GM18951 (cell line): Measurements from ENCODE around the gene PTPRN2.
"Not testable (repeated sequence)": the region's sequence is repeated elsewhere in the genome, so short reads cannot be mapped to it uniquely, and the experiment has no call there.

Source experiments
- POLR2A ChIP-seq: IDR thresholded peaks from 4 replicates; pipeline ENCODE4 v1.6.1; 2011; ENCODE audit warnings: mild to moderate bottlenecking; ENCODE audit not compliant: insufficient read length, insufficient read depth; ENCODE audit errors: extremely low read depth
- in situ Hi-C: fragments of 300-500 bp; cut with MboI; formaldehyde crosslinking; loops from one replicate; pipeline ENCODE4 v1.12.0; 2022; ENCODE audit warnings: low sequenced_read_pairs, mixed read lengths, inconsistent platforms; ENCODE audit not compliant: unreplicated experiment

Gene PTPRN2

DNA sequence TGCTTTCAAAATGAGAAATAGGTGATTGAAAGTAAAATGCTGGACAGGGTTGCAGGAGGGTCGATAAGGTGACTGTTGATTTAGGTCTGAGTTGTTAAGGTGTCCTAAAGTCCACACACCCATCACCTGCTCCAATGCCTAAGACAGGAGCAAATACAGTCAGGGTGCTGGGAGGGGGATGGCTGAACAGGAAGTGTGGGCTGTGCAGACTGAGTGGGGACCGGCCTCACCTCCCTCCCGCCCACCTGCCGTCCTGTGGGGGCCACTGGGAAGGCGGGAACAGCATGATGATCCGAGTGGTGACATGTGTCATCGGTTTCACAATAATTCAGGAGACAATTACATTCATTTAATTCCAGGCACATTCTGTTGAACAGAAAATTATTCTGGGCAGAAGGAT is 990.1 kb downstream of the PTPRN2 start:
- no peak for TF ChIP-seq POLR2A
- in situ Hi-C loops, result no loop called here

DNA sequence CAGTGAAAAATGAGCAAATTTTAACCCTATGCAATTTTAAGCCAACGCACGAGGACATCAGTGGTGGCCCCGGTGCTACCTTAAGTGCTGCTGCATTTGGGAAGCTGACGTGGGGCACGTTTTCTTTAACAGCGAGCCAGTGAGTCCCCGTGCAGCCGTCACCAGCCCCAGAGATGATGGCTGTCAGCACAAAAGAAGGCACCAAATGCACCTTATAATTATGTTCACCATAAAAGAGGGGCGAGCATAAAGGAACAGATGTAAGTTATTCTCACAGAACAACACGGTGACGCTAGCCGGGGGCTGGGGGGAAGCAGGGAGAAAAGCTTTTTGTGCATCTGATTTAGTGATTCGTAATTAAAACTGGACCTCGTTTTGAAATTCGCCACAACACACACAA is 990.7 kb downstream of the PTPRN2 start:
- TF ChIP-seq POLR2A, result no peak
- in situ Hi-C loops, result no loop called here

DNA sequence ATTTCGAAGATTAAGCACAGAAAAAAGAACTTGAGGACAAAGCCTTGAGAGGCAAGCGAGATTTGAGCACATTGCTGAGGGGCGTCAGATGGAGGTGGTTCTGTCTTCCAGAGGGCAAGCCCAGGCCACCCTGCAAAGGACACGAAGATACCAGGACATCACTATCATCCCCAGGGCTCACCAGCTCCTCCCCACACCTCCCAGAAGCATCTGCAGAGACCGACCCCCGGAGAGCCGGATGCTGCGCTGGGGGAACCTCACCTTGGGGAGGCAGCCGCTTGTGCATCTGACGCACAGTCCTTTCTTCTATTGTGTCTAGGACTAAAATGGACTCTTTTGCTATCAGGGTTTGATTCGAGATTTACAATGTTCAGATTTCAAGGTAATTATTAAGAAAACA is 991.2 kb downstream of the PTPRN2 start:
- in situ Hi-C loops, result no loop called here
- no peak for TF ChIP-seq POLR2A

DNA sequence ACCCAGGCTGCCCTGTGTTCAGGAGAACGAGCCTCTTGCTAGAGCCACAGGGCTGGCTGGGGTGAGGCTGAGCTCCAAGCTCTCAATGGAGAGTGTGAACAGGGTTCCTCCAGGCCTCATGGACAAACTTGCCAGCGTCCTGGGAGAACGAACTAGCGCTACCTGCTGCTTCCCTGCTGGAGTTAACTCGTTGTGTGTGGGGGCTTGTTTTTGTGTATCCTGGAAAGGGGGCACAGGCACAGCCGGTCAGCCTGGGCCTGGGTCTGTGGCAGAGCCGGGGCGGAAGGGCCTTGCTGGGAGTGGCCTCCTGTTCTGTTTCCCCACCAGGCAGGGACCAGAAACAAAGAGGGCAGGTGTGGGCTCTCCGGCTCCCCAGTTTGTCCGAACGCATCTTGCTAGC is 991.6 kb downstream of the PTPRN2 start:
- in situ Hi-C loops, result no loop called here
- TF ChIP-seq POLR2A, result no peak

DNA sequence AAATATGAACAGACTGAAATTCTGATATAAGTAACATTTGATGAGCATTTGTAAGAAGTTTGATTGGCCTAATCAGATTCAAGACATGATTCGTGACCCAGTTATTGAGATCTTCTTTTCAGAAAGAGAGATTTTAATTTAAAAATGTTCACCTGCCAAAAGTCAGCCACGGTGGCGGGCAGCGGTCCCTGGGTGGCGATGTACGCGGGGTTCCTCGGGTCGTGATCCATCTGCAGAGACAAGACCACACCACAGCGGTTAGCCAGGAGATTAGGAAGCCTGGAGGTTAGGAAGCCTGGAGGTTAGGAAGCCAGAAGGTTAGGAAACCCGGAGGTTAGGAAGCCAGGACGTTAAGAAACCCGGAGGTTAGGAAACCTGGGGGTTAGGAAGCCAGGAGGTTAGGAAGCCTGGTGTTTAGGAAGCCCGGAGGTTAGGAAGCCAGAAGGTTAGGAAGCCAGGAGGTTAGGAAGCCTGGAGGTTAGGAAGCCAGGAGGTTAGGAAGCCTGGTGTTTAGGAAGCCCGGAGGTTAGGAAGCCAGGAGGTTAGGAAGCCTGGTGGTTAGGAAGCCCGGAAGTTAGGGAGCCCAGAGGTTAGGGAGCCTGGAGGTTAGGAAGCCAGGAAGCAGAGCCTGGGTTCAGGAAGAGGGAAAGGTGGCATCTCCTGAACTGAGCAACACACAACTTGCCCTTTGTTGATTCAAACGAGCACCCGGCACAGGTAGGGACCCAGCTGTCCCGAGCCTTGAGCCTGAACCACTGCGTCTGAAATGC is 992.4 kb downstream of the PTPRN2 start:
- in situ Hi-C loops, result no loop called here
- TF ChIP-seq POLR2A, result no peak

DNA sequence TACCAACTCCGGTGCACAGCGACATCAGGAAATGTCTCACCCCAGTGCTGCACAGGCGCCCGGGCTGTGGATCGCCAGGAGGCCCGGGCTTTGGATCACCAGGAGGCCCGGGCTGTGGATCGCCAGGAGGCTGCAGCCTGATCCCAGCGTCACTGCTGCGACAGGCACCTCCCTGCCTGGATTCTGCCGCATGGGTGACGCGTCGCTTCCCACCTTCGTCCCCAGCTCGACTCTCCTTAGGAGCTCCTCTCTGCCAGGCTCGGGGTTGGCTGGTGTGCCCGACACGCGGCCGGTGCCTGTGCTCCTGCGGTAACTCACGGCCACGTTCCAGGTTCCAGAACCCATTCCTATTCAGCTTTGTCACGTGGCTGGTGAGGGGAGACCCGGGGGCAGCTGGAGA is 993.3 kb downstream of the PTPRN2 start:
- in situ Hi-C loops, result no loop called here
- no peak for TF ChIP-seq POLR2A

DNA sequence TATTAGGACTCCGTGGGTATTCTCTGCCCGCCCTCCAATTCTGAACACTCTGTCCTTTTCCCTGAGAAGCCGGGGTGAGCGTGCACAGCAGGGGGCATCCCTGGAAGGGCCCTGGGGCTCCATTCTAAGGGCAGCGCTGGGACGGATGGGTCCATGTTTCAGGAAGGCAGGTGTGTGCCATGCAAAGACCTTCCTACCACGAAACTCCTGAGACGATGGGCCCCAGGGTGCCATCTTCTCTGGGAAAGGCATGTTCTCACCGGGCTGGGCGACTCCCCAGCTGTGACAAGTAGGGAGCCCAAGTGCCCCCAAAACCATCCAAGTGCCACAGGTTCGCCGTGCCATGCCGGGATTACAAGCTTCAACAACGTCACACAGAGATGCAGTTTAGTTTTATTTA is 994.1 kb downstream of the PTPRN2 start:
- in situ Hi-C loops, result no loop called here
- no peak for TF ChIP-seq POLR2A

DNA sequence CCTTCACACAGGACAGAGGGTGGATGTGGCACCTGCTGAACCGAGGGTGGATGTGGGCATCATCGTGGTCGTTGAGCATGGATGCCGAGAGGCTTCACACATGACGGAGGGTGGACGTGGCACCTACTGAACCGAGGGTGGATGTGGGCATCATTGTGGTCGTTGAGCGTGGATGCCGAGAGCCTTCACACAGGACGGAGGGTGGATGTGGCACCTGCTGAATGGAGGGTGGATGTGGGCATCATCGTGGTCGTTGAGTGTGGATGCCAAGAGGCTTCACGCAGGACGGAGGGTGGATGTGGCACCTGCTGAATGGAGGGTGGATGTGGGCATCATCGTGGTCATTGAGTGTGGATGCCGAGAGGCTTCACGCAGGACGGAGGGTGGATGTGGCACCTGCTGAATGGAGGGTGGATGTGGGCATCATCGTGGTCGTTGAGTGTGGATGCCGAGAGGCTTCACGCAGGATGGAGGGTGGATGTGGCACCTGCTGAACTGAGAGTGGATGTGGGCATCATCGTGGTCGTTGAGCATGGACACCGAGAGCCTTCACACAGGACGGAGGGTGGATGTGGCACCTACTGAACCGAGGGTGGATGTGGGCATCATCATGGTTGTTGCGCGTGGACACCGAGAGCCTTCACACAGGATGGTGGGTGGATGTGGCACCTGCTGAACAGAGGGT is 994.8 kb downstream of the PTPRN2 start:
- in situ Hi-C loops, result not testable (repeated sequence)

DNA sequence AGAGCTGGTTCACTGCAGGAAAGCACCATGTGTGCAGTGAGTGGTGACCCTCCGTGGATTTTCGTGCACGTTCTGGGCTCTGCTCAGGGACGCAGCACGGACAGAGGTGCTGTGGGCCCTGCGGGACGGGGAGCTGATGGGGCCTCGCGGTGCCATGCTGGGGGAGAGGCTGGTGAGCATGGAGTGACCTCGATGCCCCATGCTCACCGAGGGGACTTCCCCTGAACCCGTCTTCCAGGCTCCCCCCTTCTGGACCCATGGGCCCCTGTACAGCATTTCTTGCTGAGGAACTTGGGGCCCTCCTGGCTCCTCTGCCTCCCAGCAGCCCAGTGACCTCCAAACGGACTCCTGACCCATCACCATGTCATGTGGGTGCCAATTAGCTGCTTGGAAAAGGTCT is 997.1 kb downstream of the PTPRN2 start:
- TF ChIP-seq POLR2A, result no peak
- in situ Hi-C loops, result no loop called here

DNA sequence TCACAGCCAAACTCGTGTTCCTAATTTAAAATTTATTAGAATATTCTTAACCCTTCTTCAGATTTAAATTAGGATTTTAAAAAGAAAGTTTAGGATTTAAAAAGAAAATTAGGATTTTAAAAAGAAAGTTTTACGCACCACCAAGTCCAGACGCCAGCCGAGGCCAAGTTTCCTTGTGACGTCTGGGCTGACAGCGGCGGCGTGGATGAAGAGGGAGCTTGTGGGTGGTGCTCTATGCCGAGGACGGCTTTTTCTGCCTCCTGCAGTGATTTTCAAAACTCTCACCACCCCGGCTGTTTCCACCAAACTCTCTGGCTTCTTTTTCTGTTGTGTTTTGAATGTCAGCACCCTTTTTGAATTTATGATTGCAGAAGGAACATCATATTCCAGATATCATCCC is 997.9 kb downstream of the PTPRN2 start:
- no peak for TF ChIP-seq POLR2A
- in situ Hi-C loops, result no loop called here

DNA sequence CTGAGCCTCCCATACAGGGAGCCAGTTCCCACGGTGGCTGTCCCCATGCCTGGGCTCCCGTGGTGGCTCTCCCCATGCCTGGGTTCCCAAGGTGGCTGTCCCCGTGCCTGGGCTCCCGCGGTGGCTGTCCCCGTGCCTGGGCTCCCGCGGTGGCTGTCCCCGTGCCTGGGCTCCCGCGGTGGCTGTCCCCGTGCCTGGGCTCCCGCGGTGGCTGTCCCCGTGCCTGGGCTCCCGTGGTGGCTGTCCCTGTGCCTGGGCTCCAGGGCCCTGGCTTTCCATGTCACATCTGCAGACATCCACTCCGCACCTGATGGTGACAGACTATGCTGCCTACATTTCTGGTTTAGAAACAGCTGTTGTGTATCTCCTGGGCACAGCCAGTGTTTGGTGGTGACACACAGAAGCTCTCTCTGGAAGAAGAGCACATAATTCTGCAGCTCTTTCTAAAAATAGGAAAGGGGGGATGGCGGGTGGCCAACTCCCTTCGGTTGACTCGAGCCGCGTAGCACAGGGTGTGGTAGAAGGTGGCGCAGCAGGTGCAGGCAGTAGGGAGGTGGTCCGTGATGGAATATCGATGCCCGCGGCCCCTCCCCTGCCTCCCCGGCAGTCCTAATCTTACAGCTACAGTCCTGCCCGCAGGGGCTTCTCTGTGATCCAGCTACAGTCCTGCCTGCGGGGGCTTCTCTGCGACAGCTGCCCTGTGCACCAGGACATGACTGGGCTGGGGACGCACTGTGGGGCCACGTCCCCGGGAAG is 999.6 kb downstream of the PTPRN2 start:
- in situ Hi-C loops, result no loop called here
- TF ChIP-seq POLR2A, result no peak

DNA sequence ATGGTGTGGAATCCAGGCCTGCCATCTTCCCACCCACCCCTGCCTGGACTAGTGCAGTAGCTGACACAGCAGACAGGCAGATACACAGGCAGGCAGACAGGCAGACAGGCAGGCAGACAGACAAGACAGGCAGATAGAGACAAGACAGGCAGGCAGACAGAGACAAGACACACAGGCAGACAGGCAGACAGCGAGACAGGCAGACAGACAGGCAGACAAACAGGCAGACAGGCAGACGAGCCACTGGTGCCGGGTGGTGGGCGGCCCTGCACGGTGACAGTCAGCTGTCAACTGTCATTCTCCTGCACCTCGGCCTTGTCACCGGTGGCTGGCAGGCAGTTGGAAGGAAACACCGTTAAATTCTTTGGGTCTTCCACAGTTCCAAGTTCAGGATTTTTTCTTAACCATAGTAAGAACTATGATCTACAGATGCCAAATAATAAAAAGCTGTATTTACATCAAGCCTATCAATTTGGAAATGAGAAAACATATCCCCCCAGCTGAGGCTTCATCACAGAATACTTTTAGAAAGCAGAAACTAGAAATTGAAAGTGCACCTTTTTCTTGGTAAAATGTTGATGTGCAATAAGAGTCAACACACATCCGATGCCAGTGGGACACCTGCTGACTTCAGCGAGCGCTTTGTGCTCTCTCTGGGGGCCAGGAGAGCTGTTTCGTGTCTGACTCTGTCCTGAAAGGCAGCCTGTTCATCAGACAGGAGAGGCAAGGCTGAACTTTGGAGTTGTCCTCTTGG is 1000.4 kb downstream of the PTPRN2 start:
- in situ Hi-C loops, result no loop called here
- no peak for TF ChIP-seq POLR2A

DNA sequence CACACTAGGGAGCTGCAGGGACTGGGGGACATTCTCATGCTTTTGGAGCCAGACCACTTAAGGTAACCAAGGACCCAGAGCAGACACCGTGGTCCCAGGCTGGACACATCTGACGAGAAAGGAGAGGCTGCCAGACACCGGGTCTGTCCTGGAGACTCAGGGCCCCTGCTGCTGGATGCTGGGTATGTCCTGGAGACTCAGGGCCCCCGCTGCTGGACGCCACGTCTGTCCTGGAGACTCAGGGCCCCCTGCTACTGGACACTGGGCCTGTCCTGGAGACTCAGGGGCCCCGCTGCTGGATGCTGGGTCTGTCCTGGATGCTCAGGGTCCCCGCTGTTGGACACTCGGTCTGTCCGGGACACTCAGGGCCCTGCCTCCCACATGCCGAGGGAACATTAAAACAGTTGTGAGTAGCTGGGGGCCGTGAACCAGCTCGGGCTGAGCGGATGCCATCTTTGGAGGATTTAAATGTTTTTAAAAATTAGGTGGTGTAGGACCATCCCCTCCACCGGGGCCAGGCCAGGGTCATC is 1001.1 kb downstream of the PTPRN2 start:
- no peak for TF ChIP-seq POLR2A
- in situ Hi-C loops, result no loop called here
